GM15510 (cell line): ENCODE data around the gene JMJD1C.

Experiments
- POLR2A ChIP-seq: IDR thresholded peaks from 3 replicates; pipeline ENCODE4 v1.6.1; 2011; ENCODE audit warnings: borderline replicate concordance; ENCODE audit not compliant: insufficient read length; ENCODE audit errors: extremely low read depth

The JMJD1C gene

GRCh38 chr10:63457594-63457993 is 8.2 kb downstream of the JMJD1C start:
- no peak for TF ChIP-seq POLR2A

- no peak for TF ChIP-seq POLR2A
Measured at GRCh38 chr10:63456437-63457210, 9.2 kb downstream of the JMJD1C start.

- TF ChIP-seq POLR2A = no peak
Measured at GRCh38 chr10:63455507-63455906, 10.3 kb downstream of the JMJD1C start.

GRCh38 chr10:63454631-63455030 is 11.1 kb downstream of the JMJD1C start:
- TF ChIP-seq POLR2A = no peak

GRCh38 chr10:63452524-63452923 is 13.3 kb downstream of the JMJD1C start:
- no peak for TF ChIP-seq POLR2A

GRCh38 chr10:63446716-63447440 is 18.9 kb downstream of the JMJD1C start:
- no peak for TF ChIP-seq POLR2A

- TF ChIP-seq POLR2A = no peak
Measured at GRCh38 chr10:63441404-63441803, 24.4 kb downstream of the JMJD1C start.

GRCh38 chr10:63439607-63440006 is 26.2 kb downstream of the JMJD1C start:
- no peak for TF ChIP-seq POLR2A

- TF ChIP-seq POLR2A = no peak
Measured at GRCh38 chr10:63438506-63439498, 27.0 kb downstream of the JMJD1C start.

GRCh38 chr10:63437116-63437949 is 28.4 kb downstream of the JMJD1C start:
- TF ChIP-seq POLR2A = no peak

- no peak for TF ChIP-seq POLR2A
Measured at GRCh38 chr10:63436225-63436624, 29.6 kb downstream of the JMJD1C start.

- no peak for TF ChIP-seq POLR2A
Measured at GRCh38 chr10:63434866-63435854, 30.6 kb downstream of the JMJD1C start.
